NCI-H1694 treated with DMSO at 0.1 percent for 48 hours (cell line): ENCODE measurements around the gene FCMR.
"Not testable (repeated sequence)": the region's sequence is repeated elsewhere in the genome, so short reads cannot be mapped to it uniquely, and the experiment has no call there.

Source experiments
- DNase-seq: peaks from one replicate; lab custom pipeline; 2025; lab: John Stamatoyannopoulos, UW

Gene FCMR

GRCh38 chr1:206872139-206872538 is 49.6 kb downstream of the FCMR start:
- DNase-seq, result no peak

GRCh38 chr1:206868264-206868663 is 53.5 kb downstream of the FCMR start:
- no peak for DNase-seq

GRCh38 chr1:206867716-206868115 is 54.0 kb downstream of the FCMR start:
- no peak for DNase-seq

GRCh38 chr1:206867239-206867638 is 54.5 kb downstream of the FCMR start:
- DNase-seq, result no peak

- DNase-seq, result no peak
Measured at GRCh38 chr1:206866062-206866461, 55.7 kb downstream of the FCMR start.

DNA sequence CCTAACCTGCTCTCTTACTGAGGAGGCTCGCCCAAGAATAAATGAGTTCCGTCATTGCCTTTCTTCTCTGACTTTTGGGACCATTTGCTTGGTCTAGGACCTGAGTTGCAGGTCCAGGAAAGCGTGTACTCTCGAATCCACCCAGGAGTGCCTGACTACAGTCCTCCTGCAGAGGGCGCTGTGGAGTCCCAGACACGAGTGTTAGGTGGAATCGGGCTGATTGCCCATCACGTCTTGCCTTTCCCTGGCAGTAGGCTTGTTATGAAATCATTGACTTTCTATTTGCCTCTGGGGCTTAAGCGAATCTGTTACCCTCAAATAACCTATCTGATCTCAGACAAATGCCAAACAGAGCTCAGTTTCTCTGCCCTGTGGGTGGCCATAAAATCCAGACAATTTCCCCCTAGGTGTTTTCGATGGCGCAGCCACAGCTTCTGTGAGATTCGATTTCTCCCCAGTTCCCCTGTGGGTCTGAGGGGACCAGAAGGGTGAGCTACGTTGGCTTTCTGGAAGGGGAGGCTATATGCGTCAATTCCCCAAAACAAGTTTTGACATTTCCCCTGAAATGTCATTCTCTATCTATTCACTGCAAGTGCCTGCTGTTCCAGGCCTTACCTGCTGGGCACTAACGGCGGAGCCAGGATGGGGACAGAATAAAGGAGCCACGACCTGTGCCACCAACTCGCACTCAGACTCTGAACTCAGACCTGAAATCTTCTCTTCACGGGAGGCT is 56.6 kb downstream of the FCMR start, which contains the start of gene IL20:
IL20 (plus strand) TSS at position 685 of the 733 bp plus-strand sequence. CDS start 230 bp downstream, outside the sequence.
- DNase-seq, result peak; percentile 79

- no peak for DNase-seq
Measured at GRCh38 chr1:206863266-206863665, 58.5 kb downstream of the FCMR start.

GRCh38 chr1:206860165-206860564 is 61.6 kb downstream of the FCMR start:
- DNase-seq, result no peak

- no peak for DNase-seq
Measured at GRCh38 chr1:206859082-206859521, 62.6 kb downstream of the FCMR start.

DNA sequence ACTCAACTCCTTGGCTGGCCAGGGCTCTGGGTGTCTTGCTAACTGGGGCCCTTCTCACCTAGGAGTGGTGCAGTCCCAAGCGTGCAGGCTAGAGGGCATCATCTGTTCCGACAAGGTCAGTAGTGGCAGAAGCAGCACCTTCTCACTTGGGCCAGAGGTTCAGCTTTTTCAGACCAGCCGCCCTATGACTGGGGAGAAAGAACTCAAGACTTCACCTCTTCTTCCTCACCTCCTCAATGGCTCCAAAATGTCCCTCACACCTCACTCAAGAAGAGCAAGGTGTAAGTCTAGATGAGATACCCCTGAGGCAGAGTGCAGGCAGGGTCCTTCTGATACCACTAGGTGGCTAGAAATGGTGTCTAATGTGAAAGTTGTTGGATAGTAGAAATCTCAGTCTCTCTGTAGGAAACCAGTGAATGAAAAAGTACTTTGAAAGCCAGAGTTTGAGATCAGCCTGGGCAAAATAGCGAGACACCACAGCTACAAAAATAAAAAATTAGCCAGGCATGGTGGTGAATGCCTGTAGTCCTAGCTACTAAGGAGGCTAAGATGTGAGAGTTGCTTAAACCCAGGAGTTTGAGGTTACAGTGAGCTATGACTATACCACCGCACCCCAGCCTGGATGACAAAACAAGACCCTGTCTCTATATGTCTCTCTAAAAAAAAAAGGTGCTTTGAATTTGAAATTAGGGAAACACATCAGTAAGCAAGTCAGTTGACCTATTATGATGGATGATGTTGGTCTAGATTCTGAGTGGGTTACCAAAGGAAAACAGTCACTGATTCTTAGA is 64.9 kb downstream of the FCMR start:
- DNase-seq, result no peak

DNA sequence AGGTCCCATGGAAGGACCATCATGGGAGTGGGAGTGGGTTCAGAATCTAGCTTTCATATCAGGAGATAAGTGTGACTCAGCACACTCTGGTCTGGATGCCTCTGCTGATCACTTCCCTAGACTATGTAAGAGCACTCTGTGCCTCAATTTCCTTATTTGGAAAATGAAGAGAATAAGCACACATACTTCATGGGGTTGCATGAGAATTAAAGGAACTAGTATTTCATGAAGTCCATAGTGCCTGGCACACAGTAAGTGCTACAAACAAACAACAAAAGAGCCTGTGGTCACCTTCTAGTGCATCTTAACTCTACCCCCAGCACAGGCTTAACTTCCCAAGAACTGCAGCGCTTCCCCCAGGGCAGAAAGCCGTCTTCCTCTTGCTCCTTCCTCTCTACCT is 65.9 kb downstream of the FCMR start:
- DNase-seq, result no peak

- no peak for DNase-seq
Measured at GRCh38 chr1:206854401-206855129, 67.2 kb downstream of the FCMR start.

- DNase-seq, result not testable (repeated sequence)
Measured at GRCh38 chr1:206853696-206854095, 68.0 kb downstream of the FCMR start.
